ENCODE measurements around the gene LIM2. TPM values are rescaled to one million over a fixed set of nuclear protein-coding genes. Genes with fewer than 3 reads are reported as not detected.
A peak's percentile ranks its signal among the peaks of the same experiment; 100 is the strongest.

The LIM2 gene
- total RNA-seq, 4 donors from 2014 or later: not detected

- DNase-seq (ENCODE audit: low spot score in 2 of 2): no peak
- Histone ChIP-seq H3K9me3 (no peaks in the 10 kb centered on the region), H3K27me3 (no peaks in the 10 kb centered on the region), H3K36me3 (no peaks in the 10 kb centered on the region), H3K4me1 (peaks cover 20% of the 10 kb centered on the region), H3K27ac (no peak overlapping the region), H3K4me3 (no peak overlapping the region)
- no peak for TF ChIP-seq CTCF (IDR thresholded peaks at IDR 0.05)
- no peak for TF ChIP-seq POLR2A (IDR thresholded peaks at IDR 0.05)
- no peak for TF ChIP-seq POLR2AphosphoS5 (IDR thresholded peaks at IDR 0.05)
- WGBS: 52% methylated on average over 4 of the region's 4 CpGs
Observed at GRCh38 chr19:51370230-51370629, 17.5 kb downstream of the LIM2 start.

GRCh38 chr19:51368366-51369282 is 19.1 kb downstream of the LIM2 start, which contains the start of gene CLDND2:
Gene CLDND2 (minus strand): TSS chr19:51369003. CDS start chr19:51368577, 426 bp downstream.
- Histone ChIP-seq H3K36me3 (no peaks in the 10 kb centered on the region), H3K4me3 (peak within 1 kb of the TSS; percentile 81), H3K9me3 (no peaks in the 10 kb centered on the region), H3K27me3 (no peaks in the 10 kb centered on the region), H3K4me1 (peaks cover 36% of the 10 kb centered on the region), H3K27ac (peak within 1 kb of the TSS; percentile 93)
- TF ChIP-seq POLR2A (IDR thresholded peaks at IDR 0.05): no peak
- no peak for TF ChIP-seq EP300 (IDR thresholded peaks at IDR 0.05)
- TF ChIP-seq POLR2AphosphoS5 (IDR thresholded peaks at IDR 0.05): no peak
- no peak for TF ChIP-seq CTCF (IDR thresholded peaks at IDR 0.05)
- 72% methylated on average over 17 of the region's 23 CpGs for WGBS
- no peak for DNase-seq (ENCODE audit: low spot score in 2 of 2)

GRCh38 chr19:51367565-51368365 is 20.0 kb downstream of the LIM2 start:
- H3K9me3 ChIP-seq: no peaks in the 10 kb centered on the region
- peak overlapping the region; percentile 93 for H3K27ac ChIP-seq
- H3K36me3 ChIP-seq: no peaks in the 10 kb centered on the region
- TF ChIP-seq CTCF (IDR thresholded peaks at IDR 0.05) (no peak), POLR2AphosphoS5 (IDR thresholded peaks at IDR 0.05) (peak in 1 of 3 donors; percentile 12), POLR2A (IDR thresholded peaks at IDR 0.05) (no peak)
- DNase-seq (ENCODE audit: low spot score in 2 of 2): peak; percentile 100
- no peaks in the 10 kb centered on the region for H3K27me3 ChIP-seq
- peaks cover 37% of the 10 kb centered on the region for H3K4me1 ChIP-seq
- peak overlapping the region; percentile 81 for H3K4me3 ChIP-seq
- WGBS: 0% methylated on average over 14 of the region's 64 CpGs

GRCh38 chr19:51367255-51367564 is 20.6 kb downstream of the LIM2 start:
- Histone ChIP-seq H3K36me3 (no peaks in the 10 kb centered on the region), H3K27me3 (no peaks in the 10 kb centered on the region), H3K27ac (peak overlapping the region; percentile 93), H3K4me1 (peaks cover 39% of the 10 kb centered on the region), H3K4me3 (peak overlapping the region; percentile 81), H3K9me3 (no peaks in the 10 kb centered on the region)
- peak in 1 of 2 donors; percentile 82 for DNase-seq (ENCODE audit: low spot score in 2 of 2)
- WGBS: 0% methylated on average over 2 of the region's 15 CpGs
- TF ChIP-seq CTCF (IDR thresholded peaks at IDR 0.05): no peak
- TF ChIP-seq POLR2A (IDR thresholded peaks at IDR 0.05): peak; percentile 14 to 50

Data from suprapubic skin (tissue), 4 donors.